ENCODE measurements around the gene P2RY12. TPM values are rescaled to one million over a fixed set of nuclear protein-coding genes. Genes with fewer than 3 reads are reported as not detected.

The P2RY12 gene
- total RNA-seq, 4 donors from 2014 or later: 1.5 to 4.6 (median 2.8) TPM

DNA sequence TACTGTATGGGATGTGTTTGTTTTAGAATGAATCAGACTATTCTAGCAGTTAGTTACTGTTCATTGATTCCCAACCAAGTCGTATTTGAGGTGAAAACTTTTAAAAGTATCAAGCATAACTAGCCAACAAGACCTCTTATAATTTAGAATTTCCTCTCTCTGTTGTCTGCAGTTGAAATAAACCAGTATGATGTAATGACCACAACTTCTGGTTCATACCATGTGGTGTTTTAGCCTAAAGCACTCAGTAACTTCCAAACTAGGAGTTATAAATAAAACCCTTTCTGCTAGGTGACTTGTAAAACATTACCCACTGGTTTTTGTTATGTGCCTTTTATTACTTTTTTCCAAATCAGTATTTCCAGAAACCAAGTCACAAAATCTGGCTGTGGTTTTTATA is 19.8 kb upstream of the P2RY12 start:
- Histone ChIP-seq H3K36me3 (no peaks in the 10 kb centered on the region), H3K9me3 (no peaks in the 10 kb centered on the region), H3K4me1 (no peaks in the 10 kb centered on the region), H3K27ac (replicated peaks in 1 of 4) (no peak overlapping the region), H3K27me3 (no peaks in the 10 kb centered on the region), H3K4me3 (no peak overlapping the region)
- TF ChIP-seq POLR2A (IDR thresholded peaks at IDR 0.05; ENCODE audit: low read depth) (no peak), EP300 (IDR thresholded peaks at IDR 0.05) (no peak), POLR2AphosphoS5 (IDR thresholded peaks at IDR 0.05) (no peak)
- TF ChIP-seq, protein P1, sequence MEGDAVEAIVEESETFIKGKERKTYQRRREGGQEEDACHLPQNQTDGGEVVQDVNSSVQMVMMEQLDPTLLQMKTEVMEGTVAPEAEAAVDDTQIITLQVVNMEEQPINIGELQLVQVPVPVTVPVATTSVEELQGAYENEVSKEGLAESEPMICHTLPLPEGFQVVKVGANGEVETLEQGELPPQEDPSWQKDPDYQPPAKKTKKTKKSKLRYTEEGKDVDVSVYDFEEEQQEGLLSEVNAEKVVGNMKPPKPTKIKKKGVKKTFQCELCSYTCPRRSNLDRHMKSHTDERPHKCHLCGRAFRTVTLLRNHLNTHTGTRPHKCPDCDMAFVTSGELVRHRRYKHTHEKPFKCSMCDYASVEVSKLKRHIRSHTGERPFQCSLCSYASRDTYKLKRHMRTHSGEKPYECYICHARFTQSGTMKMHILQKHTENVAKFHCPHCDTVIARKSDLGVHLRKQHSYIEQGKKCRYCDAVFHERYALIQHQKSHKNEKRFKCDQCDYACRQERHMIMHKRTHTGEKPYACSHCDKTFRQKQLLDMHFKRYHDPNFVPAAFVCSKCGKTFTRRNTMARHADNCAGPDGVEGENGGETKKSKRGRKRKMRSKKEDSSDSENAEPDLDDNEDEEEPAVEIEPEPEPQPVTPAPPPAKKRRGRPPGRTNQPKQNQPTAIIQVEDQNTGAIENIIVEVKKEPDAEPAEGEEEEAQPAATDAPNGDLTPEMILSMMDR (IDR thresholded peaks at IDR 0.05): no peak
- DNase-seq (ENCODE audit: extremely low spot score): no peak
- intact Hi-C loops (cut with DNase I): no loop called here
- WGBS: 65% methylated on average over 1 of the region's 1 CpG

DNA sequence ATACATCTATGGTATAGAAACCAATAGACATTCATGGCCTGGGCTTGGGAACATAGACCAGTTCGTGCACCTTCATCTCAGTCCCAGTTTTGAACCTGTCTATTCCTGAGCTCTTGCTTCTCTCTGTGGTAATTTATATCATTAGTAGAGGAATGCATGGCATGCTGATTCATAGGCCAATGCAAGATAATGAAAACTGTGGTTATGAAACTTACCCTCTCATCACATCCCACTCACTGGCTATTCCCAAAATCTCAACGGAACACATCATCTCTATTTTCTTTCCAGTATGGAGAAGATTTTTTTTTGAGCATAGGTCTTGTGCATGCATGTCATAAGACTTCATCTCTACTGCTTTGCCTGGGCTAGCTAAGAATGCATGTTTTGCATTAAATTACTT is 18.7 kb upstream of the P2RY12 start:
- no peak for TF ChIP-seq EP300 (IDR thresholded peaks at IDR 0.05)
- TF ChIP-seq, protein P1 (IDR thresholded peaks at IDR 0.05): no peak
- no peak for TF ChIP-seq POLR2A (IDR thresholded peaks at IDR 0.05; ENCODE audit: low read depth)
- no peak for TF ChIP-seq POLR2AphosphoS5 (IDR thresholded peaks at IDR 0.05)
- WGBS: 98% methylated on average over 2 of the region's 2 CpGs
- no peaks in the 10 kb centered on the region for H3K36me3 ChIP-seq
- intact Hi-C loops (cut with DNase I): no loop called here
- no peak overlapping the region for H3K4me3 ChIP-seq
- H3K27ac ChIP-seq (replicated peaks in 1 of 4): no peak overlapping the region
- no peak for DNase-seq (ENCODE audit: extremely low spot score)
- H3K27me3 ChIP-seq: no peaks in the 10 kb centered on the region
- no peaks in the 10 kb centered on the region for H3K4me1 ChIP-seq
- H3K9me3 ChIP-seq: no peaks in the 10 kb centered on the region

DNA sequence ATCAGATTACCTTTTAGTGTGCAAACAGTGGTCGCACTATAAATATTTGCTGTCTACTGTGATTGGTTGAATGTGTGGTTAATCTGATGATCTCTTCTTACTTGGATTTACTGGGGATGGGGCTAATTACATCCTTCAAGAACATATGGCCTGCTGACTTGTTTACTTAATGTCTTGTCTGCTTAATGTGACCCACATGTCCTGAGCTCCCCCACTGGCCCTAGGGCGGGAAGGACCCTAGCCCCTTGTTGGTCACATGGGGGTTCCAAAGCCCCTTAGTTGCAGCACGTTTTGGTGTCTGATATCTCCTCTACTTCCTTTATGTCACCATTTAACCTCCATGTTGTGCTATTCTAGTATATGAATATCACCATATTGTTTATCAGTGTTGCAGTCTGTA is 17.8 kb upstream of the P2RY12 start:
- 78% methylated on average over 3 of the region's 3 CpGs for WGBS
- no peak for DNase-seq (ENCODE audit: extremely low spot score)

DNA sequence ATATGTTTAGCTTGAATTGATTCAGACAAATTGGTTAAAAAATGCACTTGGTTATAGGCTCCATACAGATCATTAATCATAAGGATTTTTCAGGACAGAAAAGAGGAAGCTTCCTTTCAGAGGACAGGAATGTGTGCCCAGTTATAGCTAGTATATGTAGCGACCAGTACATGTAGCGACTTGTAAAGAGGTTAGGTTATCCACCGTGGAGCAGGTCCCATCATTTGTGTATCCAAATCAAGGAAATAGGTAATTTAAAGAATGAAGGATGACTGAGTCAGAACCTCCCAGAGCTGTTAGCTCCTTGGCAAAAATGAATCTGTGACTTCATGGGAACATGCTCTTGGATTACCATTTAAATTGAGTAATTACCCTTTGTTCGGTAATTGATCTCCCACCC is 15.8 kb upstream of the P2RY12 start:
- intact Hi-C loops (cut with DNase I): no loop called here

More for the DNA sequence above, 17.8 kb upstream of the P2RY12 start:
- Histone ChIP-seq H3K4me3 (no peak overlapping the region), H3K27me3 (no peaks in the 10 kb centered on the region), H3K36me3 (no peaks in the 10 kb centered on the region), H3K27ac (replicated peaks in 1 of 4) (no peak overlapping the region), H3K9me3 (no peaks in the 10 kb centered on the region), H3K4me1 (no peaks in the 10 kb centered on the region)
- TF ChIP-seq, protein P1 (IDR thresholded peaks at IDR 0.05): no peak
- TF ChIP-seq POLR2AphosphoS5 (IDR thresholded peaks at IDR 0.05) (no peak), EP300 (IDR thresholded peaks at IDR 0.05) (no peak), POLR2A (IDR thresholded peaks at IDR 0.05; ENCODE audit: low read depth) (no peak)
- intact Hi-C loops (cut with DNase I): no loop called here

DNA sequence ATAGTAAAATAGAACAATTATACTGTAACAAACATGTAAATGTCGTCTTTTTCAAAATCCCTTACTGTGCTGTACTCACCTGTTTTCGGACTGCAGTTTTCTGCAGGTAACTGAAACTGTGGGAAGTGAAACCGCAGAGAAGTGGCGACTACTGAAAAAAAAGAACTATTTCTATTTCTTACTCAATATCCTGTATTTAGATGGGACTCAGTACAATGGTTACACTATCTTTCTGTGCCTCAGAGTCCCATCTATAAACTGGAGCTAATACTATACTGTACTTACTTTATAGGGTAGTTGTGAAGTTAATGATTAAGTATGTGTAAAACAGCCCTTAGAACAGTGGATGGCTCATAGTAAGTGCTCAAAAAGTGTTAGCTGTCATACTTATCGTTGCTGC is 14.3 kb upstream of the P2RY12 start:
- no peaks in the 10 kb centered on the region for H3K27me3 ChIP-seq
- no peaks in the 10 kb centered on the region for H3K36me3 ChIP-seq
- H3K27ac ChIP-seq (replicated peaks in 1 of 4): no peak overlapping the region
- 87% methylated on average over 5 of the region's 5 CpGs for WGBS
- no peaks in the 10 kb centered on the region for H3K9me3 ChIP-seq
- no peak overlapping the region for H3K4me3 ChIP-seq
- intact Hi-C loops (cut with DNase I): no loop called here
- no peaks in the 10 kb centered on the region for H3K4me1 ChIP-seq
- TF ChIP-seq POLR2AphosphoS5 (IDR thresholded peaks at IDR 0.05) (no peak), EP300 (IDR thresholded peaks at IDR 0.05) (no peak), POLR2A (IDR thresholded peaks at IDR 0.05; ENCODE audit: low read depth) (no peak)
- TF ChIP-seq, protein P1 (IDR thresholded peaks at IDR 0.05): no peak
- no peak for DNase-seq (ENCODE audit: extremely low spot score)

More for the DNA sequence above, 15.8 kb upstream of the P2RY12 start:
- Histone ChIP-seq H3K27ac (replicated peaks in 1 of 4) (no peak overlapping the region), H3K27me3 (no peaks in the 10 kb centered on the region), H3K9me3 (no peaks in the 10 kb centered on the region), H3K36me3 (no peaks in the 10 kb centered on the region), H3K4me3 (no peak overlapping the region), H3K4me1 (no peaks in the 10 kb centered on the region)
- TF ChIP-seq POLR2A (IDR thresholded peaks at IDR 0.05; ENCODE audit: low read depth): no peak
- TF ChIP-seq, protein P1 (IDR thresholded peaks at IDR 0.05): no peak
- no peak for DNase-seq (ENCODE audit: extremely low spot score)
- WGBS: 92% methylated on average over 4 of the region's 4 CpGs

Measured in esophagus muscularis mucosa (tissue), 4 donors.